ENCODE data around the gene VPS18.
A peak's percentile ranks its signal among the peaks of the same experiment; 100 is the strongest.

GRCh38 chr15:40873694-40874561 lies 20.3 kb upstream of the VPS18 start, which contains the start of gene RHOV:
- TF ChIP-seq CTCF (IDR thresholded peaks at IDR 0.05; ENCODE audit: low read depth, low read length) (peak; percentile 36), EZH2phosphoT487 (IDR thresholded peaks at IDR 0.05; ENCODE audit: low read depth) (no peak)

All from OCI-LY3 (cell line).